ENCODE measurements around the gene PLEKHA7.

DNA sequence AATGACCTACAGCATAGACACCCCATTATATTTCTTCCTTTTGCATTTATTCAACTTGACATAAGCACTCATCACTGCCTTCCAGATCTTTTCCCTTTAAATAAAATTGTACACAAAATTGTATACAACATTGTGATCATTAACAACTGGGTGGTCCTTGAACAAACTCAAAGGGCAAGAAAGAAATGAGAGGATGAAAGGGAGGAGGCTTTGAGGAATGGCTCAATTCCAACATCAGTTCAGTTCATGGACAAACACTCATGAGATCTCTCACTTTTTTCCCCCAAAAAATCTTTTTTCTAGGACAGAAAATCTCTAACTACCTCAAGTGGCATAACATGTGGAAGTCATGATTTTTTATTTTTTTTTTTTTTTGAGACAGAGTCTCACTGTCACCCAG lies 113.7 kb downstream of the PLEKHA7 start:
- TF ChIP-seq, protein P1, sequence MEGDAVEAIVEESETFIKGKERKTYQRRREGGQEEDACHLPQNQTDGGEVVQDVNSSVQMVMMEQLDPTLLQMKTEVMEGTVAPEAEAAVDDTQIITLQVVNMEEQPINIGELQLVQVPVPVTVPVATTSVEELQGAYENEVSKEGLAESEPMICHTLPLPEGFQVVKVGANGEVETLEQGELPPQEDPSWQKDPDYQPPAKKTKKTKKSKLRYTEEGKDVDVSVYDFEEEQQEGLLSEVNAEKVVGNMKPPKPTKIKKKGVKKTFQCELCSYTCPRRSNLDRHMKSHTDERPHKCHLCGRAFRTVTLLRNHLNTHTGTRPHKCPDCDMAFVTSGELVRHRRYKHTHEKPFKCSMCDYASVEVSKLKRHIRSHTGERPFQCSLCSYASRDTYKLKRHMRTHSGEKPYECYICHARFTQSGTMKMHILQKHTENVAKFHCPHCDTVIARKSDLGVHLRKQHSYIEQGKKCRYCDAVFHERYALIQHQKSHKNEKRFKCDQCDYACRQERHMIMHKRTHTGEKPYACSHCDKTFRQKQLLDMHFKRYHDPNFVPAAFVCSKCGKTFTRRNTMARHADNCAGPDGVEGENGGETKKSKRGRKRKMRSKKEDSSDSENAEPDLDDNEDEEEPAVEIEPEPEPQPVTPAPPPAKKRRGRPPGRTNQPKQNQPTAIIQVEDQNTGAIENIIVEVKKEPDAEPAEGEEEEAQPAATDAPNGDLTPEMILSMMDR (conservative IDR thresholded peaks at IDR 0.05): no peak
- no peak for TF ChIP-seq ZFX (IDR thresholded peaks at IDR 0.05)
